ENCODE data around the gene SUPT5H. TPM values are rescaled to one million over a fixed set of nuclear protein-coding genes. Genes with fewer than 3 reads are reported as not detected.
A peak's percentile ranks its signal among the peaks of the same experiment; 100 is the strongest.

SUPT5H gene
- total RNA-seq, 2 donors from 2014 or later, result 79.8 to 246 TPM

- Histone ChIP-seq H3K4me1 (replicated peaks) (peaks cover 13% of the 10 kb centered on the region), H3K27me3 (replicated peaks; ENCODE audit: insufficient read depth) (no peaks in the 10 kb centered on the region), H3K4me3 (no peak overlapping the region), H3K36me3 (no peaks in the 10 kb centered on the region), H3K9me3 (no peaks in the 10 kb centered on the region), H3K27ac (peak overlapping the region; percentile 9 to 31)
- intact Hi-C loops (cut with DNase I), result no loop called here
- no peak for DNase-seq (ENCODE audit: low spot score)
- TF ChIP-seq POLR2A (IDR thresholded peaks at IDR 0.05), result no peak
- TF ChIP-seq CTCF (IDR thresholded peaks at IDR 0.05), result no peak
- no peak for TF ChIP-seq POLR2AphosphoS5 (IDR thresholded peaks at IDR 0.05)
- WGBS, result 72% methylated on average over 4 of the region's 4 CpGs
Observed at GRCh38 chr19:39400061-39400460, 45.3 kb upstream of the SUPT5H start.

- intact Hi-C loops (cut with DNase I), result no loop called here
- Histone ChIP-seq H3K27me3 (replicated peaks; ENCODE audit: insufficient read depth) (no peaks in the 10 kb centered on the region), H3K9me3 (no peaks in the 10 kb centered on the region), H3K4me3 (no peak overlapping the region), H3K4me1 (replicated peaks) (peaks cover 13% of the 10 kb centered on the region), H3K36me3 (no peaks in the 10 kb centered on the region), H3K27ac (peak overlapping the region; percentile 100)
- DNase-seq (ENCODE audit: low spot score), result no peak
- 65% methylated on average over 4 of the region's 4 CpGs for WGBS
- TF ChIP-seq POLR2A (IDR thresholded peaks at IDR 0.05) (no peak), CTCF (IDR thresholded peaks at IDR 0.05) (no peak), POLR2AphosphoS5 (IDR thresholded peaks at IDR 0.05) (no peak)
Observed at GRCh38 chr19:39401070-39401548, 44.3 kb upstream of the SUPT5H start.

DNA sequence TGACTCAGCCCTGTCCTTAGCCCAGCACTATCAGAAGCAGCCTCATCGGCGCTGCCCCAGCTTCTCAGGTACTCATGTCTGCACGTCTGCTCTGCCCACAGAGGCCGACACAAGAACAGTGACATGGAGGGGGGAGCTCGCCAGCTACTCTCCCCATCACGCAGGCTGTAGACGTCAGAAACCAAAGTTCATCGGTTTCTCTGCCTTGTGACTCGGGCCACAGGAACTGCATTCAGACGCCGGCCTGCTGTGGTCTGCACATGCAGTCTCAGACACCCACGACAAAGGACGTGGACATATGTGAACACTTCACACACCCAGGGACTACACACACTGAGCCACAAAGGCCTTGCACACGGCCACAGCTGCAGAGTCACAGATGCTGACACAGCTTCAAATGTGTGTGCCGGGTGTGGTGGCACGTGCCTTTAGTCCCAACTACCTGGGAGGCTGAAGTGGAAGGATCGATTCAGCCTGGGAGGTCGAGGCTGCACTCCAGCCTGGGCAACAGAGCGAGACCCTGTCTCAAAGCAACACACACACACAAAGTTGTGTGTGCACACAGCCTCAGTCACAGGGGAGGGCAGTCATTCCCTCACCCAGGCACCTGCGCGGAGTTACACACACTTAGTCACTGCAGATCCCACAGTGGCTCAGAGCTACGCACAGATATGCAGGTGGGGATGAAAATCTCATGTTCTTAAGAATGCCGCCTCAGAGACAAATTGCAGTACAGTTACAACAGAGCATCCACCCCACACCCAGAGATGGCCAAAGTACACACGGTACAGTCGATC is 43.6 kb upstream of the SUPT5H start:
- WGBS, result 56% methylated on average over 25 of the region's 25 CpGs
- peak; percentile 33 for DNase-seq (ENCODE audit: low spot score)
- no peaks in the 10 kb centered on the region for H3K9me3 ChIP-seq
- H3K27me3 ChIP-seq (replicated peaks; ENCODE audit: insufficient read depth), result no peaks in the 10 kb centered on the region
- intact Hi-C loops (cut with DNase I), result no loop called here
- H3K27ac ChIP-seq, result peak overlapping the region; percentile 100
- H3K4me1 ChIP-seq (replicated peaks), result peaks cover 13% of the 10 kb centered on the region
- H3K36me3 ChIP-seq, result no peaks in the 10 kb centered on the region
- H3K4me3 ChIP-seq, result no peak overlapping the region
- TF ChIP-seq POLR2AphosphoS5 (IDR thresholded peaks at IDR 0.05) (no peak), POLR2A (IDR thresholded peaks at IDR 0.05) (no peak), CTCF (IDR thresholded peaks at IDR 0.05) (no peak)

DNA sequence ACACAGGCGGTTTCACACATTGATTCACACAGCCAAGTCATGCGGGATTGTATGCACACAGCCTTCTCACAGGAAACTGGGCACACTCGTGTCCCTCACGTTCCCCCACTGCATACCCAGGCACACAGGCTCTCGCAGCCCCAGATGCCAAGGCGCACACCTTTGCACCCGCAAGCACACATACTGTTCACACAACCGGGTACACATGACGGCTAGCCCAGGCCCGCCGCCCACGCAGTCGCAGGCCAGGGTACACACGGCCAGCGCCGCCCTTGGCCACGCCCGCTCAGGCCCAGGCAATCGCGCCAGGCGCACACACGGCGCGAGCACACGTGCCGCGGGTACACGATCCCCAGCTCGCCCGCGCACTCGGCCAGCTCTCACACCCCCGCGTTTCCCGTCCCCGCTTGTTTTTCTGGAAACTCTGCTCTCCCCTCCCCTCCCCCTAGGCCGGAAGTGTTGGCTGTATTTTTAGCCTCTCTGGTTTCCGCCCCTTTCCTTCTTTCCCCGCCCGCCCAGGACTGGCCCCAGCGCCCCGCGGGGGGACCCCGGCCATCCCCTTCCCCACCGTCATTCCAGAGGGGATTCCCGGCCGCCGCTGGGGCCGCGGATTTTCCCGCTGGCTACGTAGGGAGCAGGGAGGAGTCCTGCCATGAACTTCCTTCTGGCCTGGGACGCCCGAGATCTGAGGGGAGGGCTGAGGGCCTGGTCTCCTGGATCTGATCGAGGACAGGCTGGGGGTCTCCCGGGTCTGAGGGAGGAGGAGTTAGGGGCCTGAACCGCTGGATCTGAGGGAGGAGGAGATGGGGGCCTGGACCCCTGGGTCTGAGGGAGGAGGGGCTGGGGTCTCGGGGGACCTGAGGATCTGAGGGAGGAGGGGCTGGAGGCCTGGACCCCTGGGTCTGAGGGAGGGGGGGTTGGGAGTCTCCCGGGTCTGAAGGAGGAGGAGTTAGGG is 42.8 kb upstream of the SUPT5H start:
- intact Hi-C loops (cut with DNase I), result no loop called here
- TF ChIP-seq POLR2A (IDR thresholded peaks at IDR 0.05) (peak; percentile 54), POLR2AphosphoS5 (IDR thresholded peaks at IDR 0.05) (peak; percentile 90), CTCF (IDR thresholded peaks at IDR 0.05) (peak in 1 of 4 experiments; percentile 25)
- no peaks in the 10 kb centered on the region for H3K27me3 ChIP-seq (replicated peaks; ENCODE audit: insufficient read depth)
- peak overlapping the region; percentile 39 to 51 for H3K4me3 ChIP-seq
- under 1% methylated on average over 44 of the region's 59 CpGs for WGBS
- no peaks in the 10 kb centered on the region for H3K9me3 ChIP-seq
- no peaks in the 10 kb centered on the region for H3K36me3 ChIP-seq
- H3K4me1 ChIP-seq (replicated peaks), result peaks cover 13% of the 10 kb centered on the region
- peak overlapping the region; percentile 100 for H3K27ac ChIP-seq
- peak; percentile 93 for DNase-seq (ENCODE audit: low spot score)

Measured in prostate gland (tissue), 2 donors.